HEK293 (cell line): ENCODE data around the gene SUPT4H1.

ENCODE experiments used
- CTCF ChIA-PET: fragments of 350-600 bp; formaldehyde crosslinking; extraction: SDS; loops from one replicate; lab custom pipeline; 2021; ENCODE audit warnings: antibody characterized with exemption; lab: Yijun Ruan, JAX
- POLR2A ChIA-PET: fragments of 300-600 bp; formaldehyde crosslinking; extraction: SDS; loops from one replicate; lab custom pipeline; 2020; ENCODE audit warnings: antibody characterized with exemption, inconsistent platforms; lab: Yijun Ruan, JAX
- H3K27ac ChIP-seq: fragments of 200-500 bp; sonication (Bioruptor generic); 2 replicates; pipeline ENCODE4 v1.5.1; 2014; ENCODE audit warnings: low read depth, low read length, control low read depth, inconsistent platforms; ENCODE audit errors: extremely low read depth
- H3K36me3 ChIP-seq, 2 experiments: fragments of 200-500 bp in 1 of 2; sonication (Bioruptor generic) in 1 of 2; 1 replicate in 1 of 2; 2 replicates in 1 of 2; pipeline ENCODE4 v1.5.1; 2014 to 2017; ENCODE audit warnings: inconsistent platforms in 2 of 2, low read length in 2 of 2; ENCODE audit not compliant: control insufficient read depth in 2 of 2, insufficient read depth in 1 of 2
- H3K4me1 ChIP-seq: fragments of 200-500 bp; sonication (Bioruptor generic); 2 replicates; pipeline ENCODE4 v1.5.1; 2014; ENCODE audit warnings: mild to moderate bottlenecking, low read length, inconsistent platforms; ENCODE audit not compliant: control insufficient read depth, insufficient read depth
- H3K4me3 ChIP-seq: 2 replicates; pipeline ENCODE4 v1.5.1; 2011; ENCODE audit warnings: low read depth, mild to moderate bottlenecking, control low read depth, low read length, moderate library complexity
- H3K9me3 ChIP-seq: fragments of 200-500 bp; sonication (Bioruptor generic); 2 replicates; pipeline ENCODE4 v1.5.1; 2014; ENCODE audit warnings: low read depth, low read length, inconsistent platforms; ENCODE audit not compliant: control insufficient read depth, insufficient read depth
- FEZF1 ChIP-seq: fragments of 450-650 bp; formaldehyde crosslinking; IDR thresholded peaks from 2 replicates; pipeline ENCODE4 v1.5.1; 2016; ENCODE audit warnings: missing biosample characterization, missing genetic modification characterization
- HIC1 ChIP-seq: fragments of 450-650 bp; formaldehyde crosslinking; IDR thresholded peaks from 2 replicates; pipeline ENCODE4 v1.5.1; 2016; ENCODE audit warnings: missing biosample characterization, missing genetic modification characterization
- KLF1 ChIP-seq: fragments of 450-650 bp; formaldehyde crosslinking; IDR thresholded peaks from 2 replicates; pipeline ENCODE4 v1.5.1; 2016; ENCODE audit warnings: missing biosample characterization, missing genetic modification characterization
- RBAK ChIP-seq: fragments of 450-650 bp; formaldehyde crosslinking; IDR thresholded peaks from 2 replicates; pipeline ENCODE4 v1.5.1; 2016; ENCODE audit warnings: missing biosample characterization, missing genetic modification characterization
- SP3 ChIP-seq: fragments of 450-650 bp; formaldehyde crosslinking; IDR thresholded peaks from 2 replicates; pipeline ENCODE4 v1.5.1; 2016; ENCODE audit warnings: missing biosample characterization, missing genetic modification characterization
- WT1 ChIP-seq: fragments of 450-650 bp; formaldehyde crosslinking; IDR thresholded peaks from 2 replicates; pipeline ENCODE4 v1.5.1; 2016; ENCODE audit warnings: missing biosample characterization, missing genetic modification characterization
- ZBTB1 ChIP-seq: fragments of 450-650 bp; formaldehyde crosslinking; IDR thresholded peaks from 2 replicates; pipeline ENCODE4 v1.5.1; 2016; ENCODE audit warnings: missing biosample characterization, missing genetic modification characterization
- ZBTB17 ChIP-seq: fragments of 450-650 bp; formaldehyde crosslinking; IDR thresholded peaks from 2 replicates; pipeline ENCODE4 v1.5.1; 2016; ENCODE audit warnings: missing biosample characterization, missing genetic modification characterization
- ZNF114 ChIP-seq: fragments of 450-650 bp; formaldehyde crosslinking; IDR thresholded peaks from 2 replicates; pipeline ENCODE4 v1.5.0; 2017; ENCODE audit warnings: missing biosample characterization, missing genetic modification characterization
- ZNF146 ChIP-seq: fragments of 450-650 bp; formaldehyde crosslinking; IDR thresholded peaks from 2 replicates; pipeline ENCODE4 v1.5.1; 2016; ENCODE audit warnings: missing biosample characterization, missing genetic modification characterization
- ZNF24 ChIP-seq: fragments of 450-650 bp; formaldehyde crosslinking; IDR thresholded peaks from 2 replicates; pipeline ENCODE4 v1.5.1; 2016; ENCODE audit warnings: missing biosample characterization, missing genetic modification characterization
- ZNF274 ChIP-seq, 2 experiments: fragments of 200-500 bp in 1 of 2; fragments of 450-650 bp in 1 of 2; sonication (Bioruptor generic) in 1 of 2; formaldehyde crosslinking in 1 of 2; IDR thresholded peaks; 2 replicates each; pipeline versions ENCODE4 v1.5.1 to v1.6.1; 2014 to 2016; ENCODE audit warnings: borderline replicate concordance in 1 of 2, inconsistent platforms in 1 of 2, low read length in 1 of 2, missing biosample characterization in 1 of 2, missing genetic modification characterization in 1 of 2
- ZNF433 ChIP-seq: fragments of 450-650 bp; formaldehyde crosslinking; IDR thresholded peaks from 2 replicates; pipeline ENCODE4 v1.5.1; 2016; ENCODE audit warnings: missing biosample characterization, missing genetic modification characterization, low read depth
- ZNF510 ChIP-seq: fragments of 450-650 bp; formaldehyde crosslinking; IDR thresholded peaks from 2 replicates; pipeline ENCODE4 v1.5.1; 2018; ENCODE audit warnings: mild to moderate bottlenecking, missing genetic modification characterization, missing biosample characterization; ENCODE audit not compliant: insufficient replicate concordance
- ZNF548 ChIP-seq: fragments of 450-650 bp; formaldehyde crosslinking; IDR thresholded peaks from 2 replicates; pipeline ENCODE4 v1.5.1; 2016; ENCODE audit warnings: missing biosample characterization, missing genetic modification characterization
- ZNF561 ChIP-seq: fragments of 450-650 bp; IDR thresholded peaks from 2 replicates; pipeline ENCODE4 v1.5.1; 2018; ENCODE audit warnings: missing biosample characterization, missing genetic modification characterization, borderline replicate concordance
- ZNF629 ChIP-seq: fragments of 450-650 bp; formaldehyde crosslinking; IDR thresholded peaks from 2 replicates; pipeline ENCODE4 v1.5.1; 2017; ENCODE audit warnings: missing biosample characterization, missing genetic modification characterization
- ZNF76 ChIP-seq: fragments of 450-650 bp; formaldehyde crosslinking; IDR thresholded peaks from 2 replicates; pipeline ENCODE4; 2016; ENCODE audit warnings: low read depth, missing biosample characterization, missing genetic modification characterization, borderline replicate concordance
- ZNF768 ChIP-seq: fragments of 450-650 bp; formaldehyde crosslinking; IDR thresholded peaks from 2 replicates; pipeline ENCODE4 v1.5.1; 2018; ENCODE audit warnings: missing biosample characterization, mild to moderate bottlenecking, missing genetic modification characterization
- ZNF776 ChIP-seq: fragments of 450-650 bp; formaldehyde crosslinking; IDR thresholded peaks from 2 replicates; pipeline ENCODE4 v1.5.0; 2017; ENCODE audit warnings: missing biosample characterization, missing genetic modification characterization, borderline replicate concordance
- TF ChIP-seq, protein P1 (sequence below): fragments of 450-650 bp; formaldehyde crosslinking; IDR thresholded peaks from 2 replicates; pipeline ENCODE4 v1.5.1; 2016; ENCODE audit warnings: missing biosample characterization, missing genetic modification characterization
- TF ChIP-seq, protein P2 (sequence below): fragments of 450-650 bp; formaldehyde crosslinking; IDR thresholded peaks from 2 replicates; pipeline ENCODE4 v1.5.1; 2016; ENCODE audit warnings: missing biosample characterization, missing genetic modification characterization, low read depth
- TF ChIP-seq, protein P3 (sequence below): fragments of 450-650 bp; IDR thresholded peaks from 2 replicates; pipeline ENCODE4 v1.5.1; 2018; ENCODE audit warnings: missing biosample characterization, mild to moderate bottlenecking, missing genetic modification characterization

The SUPT4H1 gene

DNA sequence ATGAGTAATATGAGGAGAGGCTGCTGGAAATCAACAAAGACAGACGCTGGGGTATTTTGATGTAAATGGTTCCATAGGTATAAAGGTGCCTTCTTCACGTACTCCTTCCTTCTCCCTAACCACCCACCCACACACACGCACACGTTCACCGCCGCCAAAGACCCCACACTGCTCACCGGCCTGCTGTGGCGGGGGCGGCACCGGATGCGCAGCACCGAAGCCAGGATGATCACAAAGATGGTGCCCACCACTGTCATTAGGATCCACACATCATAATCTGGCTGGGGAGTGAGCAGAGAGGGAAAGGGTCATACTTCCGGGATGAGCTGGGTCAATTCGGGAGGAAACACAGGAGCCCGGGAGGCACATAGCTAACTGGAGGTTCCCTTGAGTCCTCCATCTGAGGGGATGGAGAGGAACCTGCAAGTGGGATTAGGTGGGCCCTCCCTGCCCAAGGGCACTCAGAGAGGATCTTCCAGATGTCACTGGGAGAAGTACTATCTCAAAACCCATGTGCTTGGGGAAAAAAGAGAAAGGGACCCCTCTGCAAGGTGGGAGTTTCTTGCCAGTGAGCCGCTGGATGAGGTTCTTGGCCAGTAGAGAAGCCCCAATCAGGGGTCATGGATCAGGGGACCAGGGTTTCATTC lies 10.5 kb upstream of the SUPT4H1 start:
- CTCF ChIA-PET, result interaction anchor here (1.6 to 1.7 kb wide), 2 partner anchors 45 to 55 kb away, joined by 4 to 7 read pairs; partner anchors contain the start of gene RNF43
- TF ChIP-seq ZBTB17 (tag by site-specific recombination), result no peak
- no peak for TF ChIP-seq ZNF510 (tag by site-specific recombination)
- no peak for TF ChIP-seq WT1
- no peak for TF ChIP-seq ZNF146 (tag by site-specific recombination)
- no peak for TF ChIP-seq RBAK (tag by site-specific recombination)
- TF ChIP-seq, protein P1, sequence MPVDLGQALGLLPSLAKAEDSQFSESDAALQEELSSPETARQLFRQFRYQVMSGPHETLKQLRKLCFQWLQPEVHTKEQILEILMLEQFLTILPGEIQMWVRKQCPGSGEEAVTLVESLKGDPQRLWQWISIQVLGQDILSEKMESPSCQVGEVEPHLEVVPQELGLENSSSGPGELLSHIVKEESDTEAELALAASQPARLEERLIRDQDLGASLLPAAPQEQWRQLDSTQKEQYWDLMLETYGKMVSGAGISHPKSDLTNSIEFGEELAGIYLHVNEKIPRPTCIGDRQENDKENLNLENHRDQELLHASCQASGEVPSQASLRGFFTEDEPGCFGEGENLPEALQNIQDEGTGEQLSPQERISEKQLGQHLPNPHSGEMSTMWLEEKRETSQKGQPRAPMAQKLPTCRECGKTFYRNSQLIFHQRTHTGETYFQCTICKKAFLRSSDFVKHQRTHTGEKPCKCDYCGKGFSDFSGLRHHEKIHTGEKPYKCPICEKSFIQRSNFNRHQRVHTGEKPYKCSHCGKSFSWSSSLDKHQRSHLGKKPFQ (tag by site-specific recombination), result no peak
- TF ChIP-seq ZNF274 (IDR thresholded peaks at IDR 0.05; ENCODE audit: low read length), result no peak
- TF ChIP-seq ZNF274 (tag by site-specific recombination; IDR thresholded peaks at IDR 0.05; ENCODE audit: borderline replicate concordance), result no peak
- no peak for TF ChIP-seq SP3 (tag by site-specific recombination)
- no peak for TF ChIP-seq ZNF433
- TF ChIP-seq ZNF76 (tag by site-specific recombination), result no peak
- TF ChIP-seq ZNF114, result no peak
- TF ChIP-seq, protein P2, sequence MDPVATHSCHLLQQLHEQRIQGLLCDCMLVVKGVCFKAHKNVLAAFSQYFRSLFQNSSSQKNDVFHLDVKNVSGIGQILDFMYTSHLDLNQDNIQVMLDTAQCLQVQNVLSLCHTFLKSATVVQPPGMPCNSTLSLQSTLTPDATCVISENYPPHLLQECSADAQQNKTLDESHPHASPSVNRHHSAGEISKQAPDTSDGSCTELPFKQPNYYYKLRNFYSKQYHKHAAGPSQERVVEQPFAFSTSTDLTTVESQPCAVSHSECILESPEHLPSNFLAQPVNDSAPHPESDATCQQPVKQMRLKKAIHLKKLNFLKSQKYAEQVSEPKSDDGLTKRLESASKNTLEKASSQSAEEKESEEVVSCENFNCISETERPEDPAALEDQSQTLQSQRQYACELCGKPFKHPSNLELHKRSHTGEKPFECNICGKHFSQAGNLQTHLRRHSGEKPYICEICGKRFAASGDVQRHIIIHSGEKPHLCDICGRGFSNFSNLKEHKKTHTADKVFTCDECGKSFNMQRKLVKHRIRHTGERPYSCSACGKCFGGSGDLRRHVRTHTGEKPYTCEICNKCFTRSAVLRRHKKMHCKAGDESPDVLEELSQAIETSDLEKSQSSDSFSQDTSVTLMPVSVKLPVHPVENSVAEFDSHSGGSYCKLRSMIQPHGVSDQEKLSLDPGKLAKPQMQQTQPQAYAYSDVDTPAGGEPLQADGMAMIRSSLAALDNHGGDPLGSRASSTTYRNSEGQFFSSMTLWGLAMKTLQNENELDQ (tag by site-specific recombination), result no peak
- no peak for TF ChIP-seq ZNF24 (tag by site-specific recombination)
- TF ChIP-seq ZNF561 (tag by site-specific recombination), result no peak
- no peak for TF ChIP-seq FEZF1
- no peak for TF ChIP-seq ZNF776
- Histone ChIP-seq H3K4me3 (no peak overlapping the region), H3K9me3 (no peaks in the 10 kb centered on the region), H3K27ac (no peak overlapping the region), H3K36me3 (peaks cover 0 to 54% of the 10 kb centered on the region in 2 experiments; a peak in 2 of 3 replicates), H3K4me1 (no peaks in the 10 kb centered on the region)
- POLR2A ChIA-PET, result interaction anchor here (5.2 kb wide), 1 partner anchor 10 kb away, joined by 28 read pairs; the partner anchor contains the start of gene SUPT4H1

DNA sequence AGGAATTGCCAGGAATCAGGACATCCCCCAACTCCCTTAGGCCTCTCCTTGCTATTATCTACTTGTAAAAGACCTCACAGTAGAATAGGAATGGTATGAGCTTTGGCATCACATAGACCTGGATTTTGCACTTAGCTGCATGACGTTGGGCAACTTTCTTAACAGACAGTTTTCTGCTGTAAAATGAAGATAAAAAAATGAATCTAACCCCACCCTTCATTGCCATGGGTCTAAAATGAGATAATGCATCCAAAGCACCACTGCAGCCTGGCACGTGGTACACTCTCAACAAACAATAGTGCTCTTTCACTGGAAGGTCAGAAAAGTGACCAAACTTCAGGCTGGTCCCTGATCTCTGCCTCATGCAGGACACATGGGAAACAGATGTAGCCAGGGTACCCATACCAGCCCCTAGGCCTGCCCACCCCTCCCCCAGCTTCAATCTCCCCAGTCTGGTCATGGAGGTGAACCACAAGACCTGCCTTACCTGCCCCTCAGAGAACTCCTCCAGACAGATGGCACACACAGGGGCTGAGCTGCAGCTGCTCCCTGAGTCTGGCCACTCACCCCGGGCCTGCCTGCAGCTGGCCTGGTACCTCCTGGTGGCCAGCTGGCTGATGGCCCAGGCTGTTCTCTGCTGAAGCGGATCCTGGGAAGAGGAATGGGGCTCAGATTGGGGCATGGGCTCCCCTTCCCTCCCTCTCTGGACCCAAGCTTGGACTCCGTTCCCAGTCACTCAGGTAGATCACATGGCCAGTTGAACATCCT lies 8.5 kb upstream of the SUPT4H1 start:
- 0 out of 2 replicates have a peak overlapping the region, but pooled peaks have one; percentile 25 for H3K27ac ChIP-seq
- ChIA-PET POLR2A (interaction anchor here (0.7 to 5.2 kb wide), 2 partner anchors 8 to 52 kb away, joined by 3 to 28 read pairs; partner anchors contain the start of gene SUPT4H1), CTCF (interaction anchor here (0.7 to 1.2 kb wide), 2 partner anchors 43 to 57 kb away, joined by 3 read pairs; no protein-coding TSS in a partner anchor)
- TF ChIP-seq ZNF768 (tag by site-specific recombination), result no peak
- no peak for TF ChIP-seq KLF1
- TF ChIP-seq ZNF629 (tag by site-specific recombination), result no peak
- no peak for TF ChIP-seq ZBTB1
- TF ChIP-seq HIC1 (tag by site-specific recombination), result no peak
- TF ChIP-seq ZNF548 (tag by site-specific recombination), result no peak
- TF ChIP-seq, protein P3, sequence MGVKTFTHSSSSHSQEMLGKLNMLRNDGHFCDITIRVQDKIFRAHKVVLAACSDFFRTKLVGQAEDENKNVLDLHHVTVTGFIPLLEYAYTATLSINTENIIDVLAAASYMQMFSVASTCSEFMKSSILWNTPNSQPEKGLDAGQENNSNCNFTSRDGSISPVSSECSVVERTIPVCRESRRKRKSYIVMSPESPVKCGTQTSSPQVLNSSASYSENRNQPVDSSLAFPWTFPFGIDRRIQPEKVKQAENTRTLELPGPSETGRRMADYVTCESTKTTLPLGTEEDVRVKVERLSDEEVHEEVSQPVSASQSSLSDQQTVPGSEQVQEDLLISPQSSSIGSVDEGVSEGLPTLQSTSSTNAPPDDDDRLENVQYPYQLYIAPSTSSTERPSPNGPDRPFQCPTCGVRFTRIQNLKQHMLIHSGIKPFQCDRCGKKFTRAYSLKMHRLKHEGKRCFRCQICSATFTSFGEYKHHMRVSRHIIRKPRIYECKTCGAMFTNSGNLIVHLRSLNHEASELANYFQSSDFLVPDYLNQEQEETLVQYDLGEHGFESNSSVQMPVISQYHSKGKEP, result no peak
- H3K4me1 ChIP-seq, result no peaks in the 10 kb centered on the region
- H3K9me3 ChIP-seq, result no peaks in the 10 kb centered on the region
- peaks cover 0 to 67% of the 10 kb centered on the region in 2 experiments; a peak in 2 of 3 replicates for H3K36me3 ChIP-seq
- H3K4me3 ChIP-seq, result no peak overlapping the region
